H1 (cell line): Measurements from ENCODE around the gene TDRD6. TPM values are rescaled to one million over a fixed set of nuclear protein-coding genes. Genes with fewer than 3 reads are reported as not detected.

Experiments used
- CTCF ChIA-PET: fragments of 300-600 bp; sonication (Branson Sonifier 250); formaldehyde crosslinking; loops from one replicate; lab custom pipeline; 2021; ENCODE audit not compliant: partially characterized antibody; lab: Charles Lee
- POLR2A ChIA-PET: fragments of 300-600 bp; sonication (Branson Sonifier 250); formaldehyde crosslinking; loops from one replicate; lab custom pipeline; 2021; ENCODE audit warnings: inconsistent platforms; ENCODE audit not compliant: partially characterized antibody; lab: Charles Lee
- DNase-seq, 2 experiments: peaks; one replicate each; pipeline versions ENCODE4 v3.0.0 to v3.0.0-alpha.2; 2010 to 2022; ENCODE audit warnings: low spot score in 2 of 2, low read depth in 1 of 2, mixed read lengths in 1 of 2
- FAIRE-seq: peaks from 2 replicates; lab custom pipeline; 2011; peaks lifted over from hg19 to GRCh38; lab: Jason Lieb, UNC
- H2AFZ ChIP-seq: 2 replicates; pipeline ENCODE4 v1.8.1; 2012; ENCODE audit warnings: low read length, inconsistent platforms
- H2AK5ac ChIP-seq: 2 replicates; pipeline ENCODE4 v1.6.1; 2013; ENCODE audit warnings: low read depth, low read length
- H2BK120ac ChIP-seq: replicated peaks from 2 replicates; pipeline ENCODE3; 2013; ENCODE audit warnings: low read depth, low read length, inconsistent platforms
- H2BK12ac ChIP-seq: 2 replicates; pipeline ENCODE4 v1.6.1; 2013; ENCODE audit warnings: low read depth, low read length
- H2BK15ac ChIP-seq: 2 replicates; pipeline ENCODE4 v1.6.1; 2013; ENCODE audit warnings: low read length
- H2BK20ac ChIP-seq: 2 replicates; pipeline ENCODE4 v1.6.1; 2013; ENCODE audit warnings: low read length
- H2BK5ac ChIP-seq: 2 replicates; pipeline ENCODE4 v1.6.1; 2013; ENCODE audit warnings: low read depth, low read length
- H3K14ac ChIP-seq: 2 replicates; pipeline ENCODE4 v1.6.1; 2013; ENCODE audit warnings: inconsistent platforms; ENCODE audit not compliant: insufficient read length
- H3K18ac ChIP-seq: 2 replicates; pipeline ENCODE4 v1.6.1; 2013; ENCODE audit warnings: low read length; ENCODE audit errors: extremely low read depth
- H3K23ac ChIP-seq: 2 replicates; pipeline ENCODE4 v1.6.1; 2013; ENCODE audit warnings: inconsistent platforms; ENCODE audit not compliant: insufficient read length
- H3K23me2 ChIP-seq: 2 replicates; pipeline ENCODE4 v1.6.1; 2013; ENCODE audit warnings: low read depth, low read length
- H3K27ac ChIP-seq: 2 replicates; pipeline ENCODE4 v1.6.1; 2011; ENCODE audit warnings: low read depth, low read length, inconsistent platforms
- H3K27me3 ChIP-seq, 4 experiments: replicated peaks in 1 of 4; 1 replicate in 1 of 4; 2 replicates in 3 of 4; pipeline versions ENCODE4 v1.6.1 to v1.8.1; 2011 to 2013; ENCODE audit warnings: low read length in 3 of 4, mild to moderate bottlenecking in 3 of 4, inconsistent platforms in 2 of 4, mixed read lengths in 2 of 4, moderate library complexity in 1 of 4; ENCODE audit not compliant: control insufficient read depth in 3 of 4, insufficient read depth in 3 of 4; ENCODE audit errors: extremely low read depth in 1 of 4
- H3K36me3 ChIP-seq, 4 experiments: 2 replicates each; pipeline versions ENCODE4 v1.6.1 to v1.8.1; 2011 to 2013; ENCODE audit warnings: mild to moderate bottlenecking in 4 of 4, low read length in 3 of 4, moderate library complexity in 2 of 4, control low read depth in 1 of 4, inconsistent platforms in 1 of 4; ENCODE audit not compliant: insufficient read depth in 4 of 4, control insufficient read depth in 2 of 4
- H3K4ac ChIP-seq: replicated peaks from 2 replicates; pipeline ENCODE3; 2013; ENCODE audit warnings: low read length, low read depth, mixed read lengths, inconsistent platforms; ENCODE audit not compliant: insufficient read length
- H3K4me1 ChIP-seq, 4 experiments: replicated peaks in 1 of 4; 1 replicate in 1 of 4; 2 replicates in 3 of 4; pipeline versions ENCODE4 v1.6.1 to v1.8.1; 2011 to 2013; ENCODE audit warnings: low read length in 3 of 4, inconsistent platforms in 2 of 4, mixed read lengths in 1 of 4; ENCODE audit not compliant: insufficient read depth in 4 of 4, control insufficient read depth in 3 of 4
- H3K4me2 ChIP-seq, 2 experiments: 2 replicates each; pipeline versions ENCODE4 v1.6.1 to v1.8.1; 2011 to 2013; ENCODE audit warnings: low read depth in 2 of 2, low read length in 2 of 2, control low read depth in 1 of 2, inconsistent platforms in 1 of 2, mild to moderate bottlenecking in 1 of 2; ENCODE audit not compliant: insufficient read depth in 1 of 2
- H3K4me3 ChIP-seq, 4 experiments: fragments of 200-600, 300-600 bp in 1 of 4; sonication (generic), shearing (Covaris generic), sonication (Bioruptor Twin) in 1 of 4; 2 replicates each; pipeline versions ENCODE4 v1.5.1 to v1.8.1; 2011 to 2016; ENCODE audit warnings: low read length in 4 of 4, low read depth in 3 of 4, control low read depth in 2 of 4, inconsistent platforms in 2 of 4, mild to moderate bottlenecking in 2 of 4, mixed read lengths in 1 of 4, moderate library complexity in 1 of 4; ENCODE audit not compliant: insufficient read depth in 2 of 4; ENCODE audit errors: extremely low read depth in 1 of 4
- H3K56ac ChIP-seq: replicated peaks from 2 replicates; pipeline ENCODE3; 2013; ENCODE audit warnings: low read depth, mild to moderate bottlenecking, mixed read lengths, low read length, inconsistent platforms; ENCODE audit not compliant: insufficient read length
- H3K79me1 ChIP-seq: 2 replicates; pipeline ENCODE4 v1.6.1; 2013; ENCODE audit warnings: low read depth, low read length, control low read depth
- H3K79me2 ChIP-seq, 2 experiments: 2 replicates each; pipeline versions ENCODE4 v1.6.1 to v1.8.1; 2012 to 2013; ENCODE audit warnings: low read length in 2 of 2, mild to moderate bottlenecking in 2 of 2, inconsistent platforms in 1 of 2; ENCODE audit not compliant: insufficient read depth in 2 of 2, control insufficient read depth in 1 of 2
- H3K9ac ChIP-seq, 4 experiments: replicated peaks in 1 of 4; 1 replicate in 1 of 4; 2 replicates in 3 of 4; pipeline versions ENCODE4 v1.6.1 to v1.8.1; 2011 to 2013; ENCODE audit warnings: low read depth in 3 of 4, low read length in 3 of 4, control low read depth in 2 of 4, mild to moderate bottlenecking in 2 of 4, moderate library complexity in 2 of 4, inconsistent platforms in 1 of 4; ENCODE audit errors: extremely low read depth in 1 of 4
- H3K9me3 ChIP-seq, 2 experiments: 2 replicates each; pipeline versions ENCODE4 v1.6.1 to v1.8.1; 2012 to 2013; ENCODE audit warnings: mild to moderate bottlenecking in 2 of 2, moderate library complexity in 2 of 2, control low read depth in 1 of 2, inconsistent platforms in 1 of 2, low read depth in 1 of 2, low read length in 1 of 2, mixed read lengths in 1 of 2; ENCODE audit not compliant: insufficient read depth in 2 of 2
- H4K20me1 ChIP-seq, 2 experiments: replicated peaks in 1 of 2; 2 replicates each; pipeline versions ENCODE3 to v1.8.1; 2011 to 2013; ENCODE audit warnings: inconsistent platforms in 2 of 2, low read length in 2 of 2, mild to moderate bottlenecking in 1 of 2; ENCODE audit not compliant: insufficient read depth in 2 of 2, control insufficient read depth in 1 of 2
- H4K5ac ChIP-seq: 2 replicates; pipeline ENCODE4 v1.6.1; 2013; ENCODE audit warnings: low read length, low read depth, mixed read lengths, inconsistent platforms; ENCODE audit not compliant: insufficient read length
- H4K8ac ChIP-seq: 2 replicates; pipeline ENCODE4 v1.8.0; 2013; ENCODE audit warnings: mild to moderate bottlenecking, moderate library complexity, low read length, inconsistent platforms; ENCODE audit not compliant: insufficient read depth; ENCODE audit errors: extremely low read depth
- H4K91ac ChIP-seq: replicated peaks from 2 replicates; pipeline ENCODE3; 2013; ENCODE audit warnings: low read length, mixed read lengths, inconsistent platforms; ENCODE audit not compliant: insufficient read length
- CHD2 ChIP-seq: IDR thresholded peaks from 2 replicates; pipeline ENCODE4 v1.6.1; 2012; ENCODE audit warnings: low read length, improper control_type of control experiment
- CREB1 ChIP-seq: IDR thresholded peaks from 2 replicates; pipeline ENCODE4 v1.6.1; 2012; ENCODE audit warnings: inconsistent platforms
- POLR2A ChIP-seq, 2 experiments: IDR thresholded peaks; 1 replicate in 1 of 2; 2 replicates in 1 of 2; pipeline ENCODE4 v1.6.1; 2011; ENCODE audit warnings: low read depth in 2 of 2, low read length in 2 of 2, mild to moderate bottlenecking in 2 of 2; ENCODE audit errors: control extremely low read depth in 1 of 2
- RAD21 ChIP-seq, 2 experiments: IDR thresholded peaks in 1 of 2; conservative IDR thresholded peaks in 1 of 2; 2 replicates each; pipeline ENCODE4 v1.6.1; 2011; ENCODE audit warnings: low read depth in 2 of 2, low read length in 2 of 2, improper control_type of control experiment in 1 of 2, inconsistent platforms in 1 of 2, mild to moderate bottlenecking in 1 of 2, moderate library complexity in 1 of 2
- USF2 ChIP-seq: IDR thresholded peaks from 2 replicates; pipeline ENCODE4 v1.6.1; 2011; ENCODE audit warnings: low read length, improper control_type of control experiment
- WGBS, 2 experiments: shearing (Covaris generic) in 1 of 2; methylation state at CpG; one replicate each; pipeline versions ENCODE4 v1.1.6 to v1.1.7; 2013 to 2015; ENCODE audit warnings: low lambda C conversion rate in 2 of 2, mixed read lengths in 2 of 2, inconsistent platforms in 1 of 2, low coverage in 1 of 2, missing lambda C conversion rate in 1 of 2; ENCODE audit not compliant: insufficient replicate concordance in 2 of 2, insufficient coverage in 1 of 2, insufficient read length in 1 of 2; ENCODE audit errors: extremely low coverage in 1 of 2, missing lambda C conversion rate in 1 of 2; 5-methylcytosine and 5-hydroxymethylcytosine counted together
- polyA plus RNA-seq, 7 experiments: library from polyadenylated mRNA; depleted of rRNA in 3 of 7; stranded (reverse) in 5 of 7; unstranded in 2 of 7; fragments of >200 nt in 5 of 7; fragments of 200-250 nt in 2 of 7; gene quantifications; 1 replicate in 5 of 7; 2 replicates in 1 of 7; 4 replicates in 1 of 7; pipeline versions ENCODE4 v1.2.1 to v1.2.3, GENCODE V29; 2011 to 2013; ENCODE audit warnings: missing spikeins in 2 of 7, mixed read lengths in 2 of 7
- total RNA-seq: library from RNA; stranded (reverse); fragmentation: NEBNext Ultra II Directional; extraction: Animal tissue kit (Norgen Biotek cat#: 25700); gene quantifications from 2 replicates; pipeline ENCODE4 v1.2.1, GENCODE V29; 2021
- TF ChIP-seq, protein P1 (sequence below): IDR thresholded peaks from 2 replicates; pipeline ENCODE4 v1.6.1; 2012; ENCODE audit warnings: low read length, inconsistent platforms

Gene TDRD6
- total and polyA plus RNA-seq, 2 of the 8 experiments (the other 6 are each of a cell fraction or from before 2014, with no cell fraction given): 0.06 to 0.19 TPM

GRCh38 chr6:46661483-46661882, 26.2 kb upstream of the TDRD6 start:
- H3K23ac ChIP-seq: no peak overlapping the region
- H2BK15ac ChIP-seq: no peak overlapping the region
- H3K9me3 ChIP-seq: no peaks in the 10 kb centered on the region
- FAIRE-seq: no peak
- no peaks in the 10 kb centered on the region for H3K27me3 ChIP-seq
- H3K56ac ChIP-seq: no peak overlapping the region
- H3K27ac ChIP-seq: no peak overlapping the region
- H2BK120ac ChIP-seq: no peak overlapping the region
- CTCF ChIA-PET: interaction anchor here (2.3 kb wide), 1 partner anchor 16 kb away, joined by 7 read pairs; no protein-coding TSS in a partner anchor
- WGBS, 2 experiments: 96% methylated on average over 2 of the region's 2 CpGs; no CpG with 5 or more reads in 1 of the 2 experiments
- H3K4me2 ChIP-seq: no peak overlapping the region
- H2AK5ac ChIP-seq: no peak overlapping the region
- no peak overlapping the region for H2BK5ac ChIP-seq
- no peak overlapping the region for H2BK12ac ChIP-seq
- no peak overlapping the region for H3K14ac ChIP-seq
- no peak overlapping the region for H4K8ac ChIP-seq
- H3K4me1 ChIP-seq: no peaks in the 10 kb centered on the region
- no peak overlapping the region for H3K18ac ChIP-seq
- peaks cover 1% of the 10 kb centered on the region; the same call in 1 of the 2 replicates for H3K23me2 ChIP-seq
- H3K4me3 ChIP-seq: no peak overlapping the region
- no peaks in the 10 kb centered on the region for H4K20me1 ChIP-seq
- no peaks in the 10 kb centered on the region; a peak in 1 of 8 replicates for H3K36me3 ChIP-seq
- no peak overlapping the region for H2AFZ ChIP-seq
- no peaks in the 10 kb centered on the region for H3K79me1 ChIP-seq
- H3K9ac ChIP-seq: no peak overlapping the region
- no peak overlapping the region for H4K5ac ChIP-seq
- no peak overlapping the region for H3K4ac ChIP-seq
- TF ChIP-seq POLR2A (IDR thresholded peaks at IDR 0.05; ENCODE audit: control extremely low read depth in 1 of 2, low read depth in 2 of 2, low read length in 2 of 2): no peak
- TF ChIP-seq, protein P1, sequence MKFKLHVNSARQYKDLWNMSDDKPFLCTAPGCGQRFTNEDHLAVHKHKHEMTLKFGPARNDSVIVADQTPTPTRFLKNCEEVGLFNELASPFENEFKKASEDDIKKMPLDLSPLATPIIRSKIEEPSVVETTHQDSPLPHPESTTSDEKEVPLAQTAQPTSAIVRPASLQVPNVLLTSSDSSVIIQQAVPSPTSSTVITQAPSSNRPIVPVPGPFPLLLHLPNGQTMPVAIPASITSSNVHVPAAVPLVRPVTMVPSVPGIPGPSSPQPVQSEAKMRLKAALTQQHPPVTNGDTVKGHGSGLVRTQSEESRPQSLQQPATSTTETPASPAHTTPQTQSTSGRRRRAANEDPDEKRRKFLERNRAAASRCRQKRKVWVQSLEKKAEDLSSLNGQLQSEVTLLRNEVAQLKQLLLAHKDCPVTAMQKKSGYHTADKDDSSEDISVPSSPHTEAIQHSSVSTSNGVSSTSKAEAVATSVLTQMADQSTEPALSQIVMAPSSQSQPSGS: no peak
- no peak for TF ChIP-seq USF2
- no peak for TF ChIP-seq RAD21 (IDR thresholded peaks at IDR 0.05 in 1 of 2, conservative IDR thresholded peaks at IDR 0.05 in 1 of 2; ENCODE audit: low read depth in 2 of 2, low read length in 2 of 2)
- TF ChIP-seq CREB1: no peak
- TF ChIP-seq CHD2: no peak
- TF ChIP-seq, all 59 proteins: peak for 0
- Histone ChIP-seq H3K79me2 (no peaks in the 10 kb centered on the region), H2BK20ac (no peak overlapping the region), H4K91ac (no peak overlapping the region)
- POLR2A ChIA-PET: interaction anchor here (1.1 kb wide), 1 partner anchor 236 kb away, joined by 3 read pairs; no protein-coding TSS in a partner anchor
- no peak for DNase-seq
